T-helper 2 cell treated with Interferon-gamma antibody and Interleukin-4, amounts not matched to agents 100 ng/mL and 5 ng/mL, for 36 hours (primary cell): ENCODE measurements around the gene MRPS27. TPM values are rescaled to one million over a fixed set of nuclear protein-coding genes. Genes with fewer than 3 reads are reported as not detected.

Source experiments
- intact Hi-C: fragments of 100-400 bp; cut with micrococcal nuclease; formaldehyde crosslinking; loops from one replicate; pipeline ENCODE4 v1.15.1; 2023
- total RNA-seq: library from RNA; stranded (reverse); gene quantifications from 2 replicates; pipeline ENCODE4 v1.2.3, GENCODE V29; 2022

MRPS27 gene
- total RNA-seq, 1 donor from 2014 or later = 58.4 TPM

DNA sequence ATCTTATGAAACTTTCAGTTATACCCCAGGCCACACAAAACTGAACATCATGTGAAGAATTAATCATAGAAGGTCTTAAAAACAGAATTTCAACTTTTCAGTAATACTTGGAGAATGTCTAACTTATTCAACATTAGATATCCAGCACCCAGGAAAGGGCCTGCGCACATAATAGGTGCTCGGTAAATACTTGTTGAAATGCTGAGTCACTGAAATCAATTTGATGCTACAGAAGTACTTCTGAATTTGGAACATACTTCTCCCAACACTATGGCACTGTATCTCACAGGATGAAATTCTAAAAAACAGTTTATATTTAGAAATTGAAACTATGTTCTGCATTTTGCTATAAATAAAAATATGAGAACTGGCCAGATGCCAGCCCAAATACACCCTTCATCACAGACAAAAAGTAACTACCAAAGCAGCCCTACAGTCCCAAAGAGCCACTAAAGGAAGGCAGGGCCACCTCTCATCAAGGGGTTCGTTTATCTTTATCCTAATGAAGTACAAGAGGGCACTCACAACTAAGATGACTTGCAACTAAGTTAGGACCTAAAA is 26.5 kb downstream of the MRPS27 start:
- intact Hi-C loops = no loop called here

DNA sequence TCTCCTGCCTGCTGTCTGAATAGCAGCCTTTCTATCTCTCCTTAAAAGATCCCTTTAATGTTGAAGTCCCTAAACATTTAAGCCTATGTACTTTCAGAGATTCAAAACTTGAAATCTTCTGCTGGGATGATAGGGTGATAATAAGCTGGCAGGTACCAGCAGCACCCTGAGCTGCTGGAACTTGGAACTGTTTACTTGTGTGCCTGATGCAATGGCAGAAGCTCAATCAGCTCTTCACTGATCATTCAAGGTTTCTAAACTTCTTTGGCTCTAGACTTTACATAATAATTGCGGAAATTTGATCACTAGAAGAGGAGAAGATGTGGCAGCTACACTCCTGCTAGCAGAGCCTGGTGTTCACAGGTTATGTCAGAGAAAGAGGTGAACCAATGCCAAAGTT is 27.6 kb downstream of the MRPS27 start:
- intact Hi-C loops = no loop called here

GRCh38 chr5:72291601-72292000 is 28.4 kb downstream of the MRPS27 start:
- intact Hi-C loops = no loop called here

GRCh38 chr5:72290356-72291133 is 29.5 kb downstream of the MRPS27 start:
- intact Hi-C loops = no loop called here

DNA sequence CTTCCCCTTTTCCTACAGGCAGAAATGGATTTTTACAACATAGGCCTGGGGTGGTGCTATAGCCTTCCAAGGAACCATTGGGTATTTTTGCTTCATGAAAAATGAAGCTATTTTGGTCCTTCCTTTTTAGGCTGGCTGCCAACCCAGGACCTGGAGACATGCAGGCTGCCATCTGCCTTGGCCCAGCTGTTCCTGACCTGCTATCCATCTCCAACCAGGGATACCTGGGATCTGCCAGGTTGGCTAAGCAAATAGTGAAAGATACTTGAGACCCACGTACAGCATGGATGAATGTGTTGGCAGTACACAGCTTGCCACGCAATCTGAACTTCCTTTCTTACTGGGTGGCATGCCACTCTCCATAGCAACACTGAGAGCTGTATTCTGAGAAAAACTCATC is 31.1 kb downstream of the MRPS27 start:
- intact Hi-C loops = no loop called here

DNA sequence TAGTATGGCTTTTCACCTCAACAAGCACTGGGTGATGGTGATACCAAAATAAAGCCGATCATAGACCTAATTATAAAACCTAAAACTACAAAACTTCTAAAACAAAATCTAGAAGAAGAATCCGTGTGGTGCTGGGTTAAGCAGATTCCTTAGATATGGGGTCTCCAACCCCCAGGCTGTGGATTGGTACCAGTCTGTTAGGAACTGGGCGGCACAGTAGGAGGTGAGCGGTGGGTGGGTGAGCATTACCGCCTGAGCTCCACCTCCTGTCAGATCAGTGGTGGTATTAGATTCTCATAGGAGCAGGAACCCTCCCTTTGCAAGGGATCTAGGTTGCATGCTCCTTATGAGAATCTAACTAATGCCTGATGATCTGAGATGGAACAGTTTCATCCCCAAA is 33.2 kb downstream of the MRPS27 start:
- intact Hi-C loops = no loop called here

- intact Hi-C loops = no loop called here
Measured at GRCh38 chr5:72285424-72285821, 34.6 kb downstream of the MRPS27 start.

GRCh38 chr5:72284559-72285423 is 35.2 kb downstream of the MRPS27 start:
- intact Hi-C loops = no loop called here

DNA sequence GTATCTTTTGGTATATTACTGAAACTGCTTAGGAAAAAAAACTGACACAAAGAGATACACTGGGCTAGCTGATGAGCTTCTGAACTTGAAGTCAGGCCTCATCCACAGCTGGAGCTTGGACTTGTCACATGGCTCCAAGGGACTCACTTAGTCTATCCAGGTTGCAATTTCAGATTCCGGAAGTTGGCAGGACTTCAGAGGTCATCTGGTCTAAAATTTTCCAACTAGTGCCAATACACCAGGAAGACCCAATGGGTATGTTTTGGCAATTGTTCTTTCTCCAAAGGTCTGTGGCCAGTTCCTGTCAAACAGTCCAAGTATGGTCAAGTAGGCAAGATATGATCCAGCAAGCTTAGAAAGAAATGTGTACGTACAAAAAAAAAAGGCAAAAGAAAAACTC is 36.7 kb downstream of the MRPS27 start:
- intact Hi-C loops = no loop called here

DNA sequence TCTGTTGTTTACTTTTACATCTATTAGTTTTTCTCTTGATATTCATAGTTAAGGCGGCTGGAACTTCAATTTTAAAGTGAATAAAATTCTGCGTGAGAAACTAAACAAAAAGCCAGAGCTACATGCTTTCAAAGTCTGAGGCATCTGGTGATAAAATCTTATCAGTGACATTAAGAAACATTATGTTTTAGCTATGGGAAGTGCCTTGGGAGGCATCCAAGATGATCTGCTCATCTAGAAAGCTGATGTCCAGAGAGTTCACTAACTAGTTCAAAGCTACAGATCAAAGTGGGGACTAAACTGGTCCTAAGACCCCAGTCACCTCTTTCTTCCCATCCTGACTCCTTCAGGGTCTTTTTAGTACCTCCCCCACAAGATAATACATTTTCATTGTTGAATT is 37.2 kb downstream of the MRPS27 start:
- intact Hi-C loops = no loop called here

DNA sequence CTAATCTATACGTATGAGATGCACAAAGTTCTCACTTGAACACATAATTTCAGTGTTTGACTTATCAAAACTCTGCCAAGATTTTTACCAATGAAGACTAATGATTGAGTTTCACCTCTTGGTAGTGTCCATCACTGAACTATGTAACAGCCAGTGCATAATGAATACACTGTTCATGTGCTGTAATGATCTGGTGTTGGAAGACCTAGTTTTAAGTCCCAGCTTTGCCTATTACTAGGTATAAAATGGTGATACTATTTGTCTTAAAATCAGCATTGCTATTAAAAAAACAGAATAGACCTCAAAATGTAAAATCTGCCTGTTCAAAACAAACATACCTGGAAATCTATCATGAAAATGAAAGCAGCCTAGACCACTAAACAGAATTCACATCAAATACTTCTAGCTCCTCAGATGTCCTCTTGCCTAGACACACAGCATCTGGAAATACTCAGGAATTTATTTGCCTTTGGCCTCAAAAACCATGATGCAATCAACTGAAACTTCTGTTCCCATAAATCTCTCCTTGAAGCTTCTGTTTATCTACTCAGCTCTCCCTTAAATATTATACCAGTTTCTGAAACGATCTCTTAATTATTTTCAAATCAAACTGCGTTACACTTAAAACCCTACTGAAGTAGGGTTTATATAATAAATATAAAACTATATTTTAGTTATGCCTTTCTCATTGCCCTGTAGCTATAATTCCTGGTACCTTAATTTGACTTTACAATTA is 38.1 kb downstream of the MRPS27 start:
- intact Hi-C loops = no loop called here

GRCh38 chr5:72281430-72281763 is 38.6 kb downstream of the MRPS27 start:
- intact Hi-C loops = no loop called here

DNA sequence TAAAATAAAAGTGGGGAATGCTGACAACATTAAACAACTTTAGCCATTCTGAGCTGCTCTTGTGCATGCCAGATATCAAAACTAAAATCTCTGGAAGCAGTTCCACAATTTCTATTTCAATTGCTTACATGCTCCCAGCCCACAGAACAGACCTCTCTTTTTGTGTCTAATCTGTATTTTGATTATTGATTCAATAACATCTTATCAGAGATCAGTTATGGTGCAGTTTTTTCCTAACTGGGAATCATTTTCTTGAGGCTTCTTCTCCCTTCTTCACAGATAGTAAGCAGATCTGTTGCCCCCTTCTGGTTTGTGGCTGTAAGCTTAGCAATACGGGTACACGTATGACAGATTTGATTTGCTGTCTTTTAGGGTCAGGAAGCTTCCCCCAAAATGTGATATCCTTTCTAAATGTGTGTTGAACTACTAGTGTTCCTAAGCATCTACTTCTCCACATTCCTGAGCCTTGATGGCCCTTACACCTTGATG is 39.4 kb downstream of the MRPS27 start:
- intact Hi-C loops = no loop called here

DNA sequence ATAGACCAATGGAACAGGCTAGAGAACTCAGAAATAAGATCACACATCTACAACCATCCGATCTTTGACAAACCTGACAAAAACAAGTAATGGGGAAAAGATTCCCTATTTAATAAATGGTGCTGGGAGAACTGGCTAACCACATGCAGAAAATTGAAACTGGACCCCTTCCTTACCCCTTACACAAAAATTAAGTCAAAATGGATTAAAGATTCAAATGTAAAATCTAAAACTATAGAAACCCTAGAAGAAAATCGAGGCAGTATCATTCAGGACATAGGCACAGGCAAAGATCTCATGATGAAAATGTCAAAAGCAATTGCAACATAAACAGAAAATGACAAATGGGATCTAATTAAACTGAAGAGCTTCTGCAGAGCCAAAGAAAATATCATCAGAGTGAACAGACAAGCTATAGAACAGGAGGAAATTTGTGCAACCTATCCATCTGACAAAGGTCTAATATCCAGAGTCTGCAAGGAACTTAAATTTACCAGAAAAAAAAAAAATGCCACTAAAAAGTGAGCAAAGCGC is 43.8 kb downstream of the MRPS27 start:
- intact Hi-C loops = no loop called here

DNA sequence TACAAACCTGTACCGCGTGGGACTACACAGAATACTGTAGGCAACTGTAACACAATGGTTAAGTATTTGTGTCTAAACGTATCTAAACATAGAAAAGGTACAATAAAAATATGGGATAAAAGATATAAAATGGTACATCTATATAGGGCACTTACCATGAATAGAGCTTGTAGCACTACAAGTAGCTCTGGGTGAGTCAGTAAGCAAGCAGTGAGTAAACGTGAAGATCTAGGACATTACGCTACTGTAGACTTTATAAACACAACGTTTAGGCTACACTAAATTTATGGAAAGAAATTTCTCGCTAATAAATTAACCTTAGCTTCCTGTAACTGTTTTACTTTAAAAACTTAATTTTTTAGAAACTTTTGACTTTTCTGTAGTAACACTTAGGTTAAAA is 46.5 kb downstream of the MRPS27 start:
- intact Hi-C loops = no loop called here

DNA sequence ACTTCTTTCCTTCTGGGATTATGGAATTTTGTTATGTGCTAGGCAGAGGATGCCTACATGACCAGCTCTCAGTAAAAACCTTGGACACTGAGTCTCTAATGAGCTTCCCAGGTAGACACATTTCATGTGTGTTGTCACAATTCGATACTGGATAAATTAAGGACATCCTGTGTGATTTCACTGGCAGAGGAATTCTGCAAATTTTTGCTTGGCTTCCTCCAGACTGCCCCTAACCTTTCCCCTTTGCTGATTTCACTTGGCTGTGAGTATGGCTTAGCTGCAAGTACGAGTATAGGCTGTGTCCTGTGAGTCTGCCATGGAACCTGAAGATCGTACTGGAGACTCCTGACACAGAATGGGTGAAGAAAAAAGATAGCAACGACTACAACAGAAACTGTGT is 47.6 kb downstream of the MRPS27 start:
- intact Hi-C loops = no loop called here

DNA sequence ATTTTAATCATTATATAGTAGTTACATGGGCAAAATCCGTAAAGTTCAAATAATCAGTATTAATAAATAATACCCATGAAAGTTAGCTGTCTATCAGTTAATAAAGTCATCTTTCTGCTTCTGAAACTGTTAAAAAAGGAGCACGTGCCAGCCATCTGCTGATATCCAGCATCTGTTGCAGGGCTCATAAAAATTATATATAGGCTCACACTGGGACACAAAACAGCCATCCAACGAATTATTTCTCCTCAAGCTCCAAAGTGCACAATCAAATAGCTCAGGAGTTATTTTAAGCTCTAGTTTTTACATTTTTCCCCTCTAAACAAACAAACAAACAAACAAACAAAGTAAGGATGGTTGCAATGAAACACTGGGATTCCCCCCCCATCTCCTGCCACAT is 48.3 kb downstream of the MRPS27 start:
- intact Hi-C loops = no loop called here

DNA sequence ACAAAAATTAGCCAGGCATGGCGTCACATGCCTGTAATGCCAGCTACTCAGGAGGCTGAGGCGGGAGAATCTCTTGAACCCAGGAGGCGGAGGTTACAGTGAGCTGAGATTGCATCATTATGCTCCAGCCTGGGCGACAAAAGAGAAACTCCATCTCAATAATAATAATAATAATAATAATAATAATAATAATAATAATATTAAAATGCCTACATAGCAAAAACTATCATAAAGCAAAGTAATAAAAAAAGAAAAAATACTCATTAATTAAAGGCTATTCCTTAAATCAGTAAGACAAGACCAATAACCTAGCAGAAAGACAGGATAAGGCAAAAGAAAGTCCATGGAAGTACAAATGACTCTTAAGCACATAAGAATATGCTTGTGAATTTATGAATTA is 50.0 kb downstream of the MRPS27 start:
- intact Hi-C loops = no loop called here

GRCh38 chr5:72269411-72269780 is 50.6 kb downstream of the MRPS27 start:
- intact Hi-C loops = loop anchor here (1.0 to 5.0 kb wide), 2 partner anchors 37 to 130 kb away; no protein-coding TSS in a partner anchor

DNA sequence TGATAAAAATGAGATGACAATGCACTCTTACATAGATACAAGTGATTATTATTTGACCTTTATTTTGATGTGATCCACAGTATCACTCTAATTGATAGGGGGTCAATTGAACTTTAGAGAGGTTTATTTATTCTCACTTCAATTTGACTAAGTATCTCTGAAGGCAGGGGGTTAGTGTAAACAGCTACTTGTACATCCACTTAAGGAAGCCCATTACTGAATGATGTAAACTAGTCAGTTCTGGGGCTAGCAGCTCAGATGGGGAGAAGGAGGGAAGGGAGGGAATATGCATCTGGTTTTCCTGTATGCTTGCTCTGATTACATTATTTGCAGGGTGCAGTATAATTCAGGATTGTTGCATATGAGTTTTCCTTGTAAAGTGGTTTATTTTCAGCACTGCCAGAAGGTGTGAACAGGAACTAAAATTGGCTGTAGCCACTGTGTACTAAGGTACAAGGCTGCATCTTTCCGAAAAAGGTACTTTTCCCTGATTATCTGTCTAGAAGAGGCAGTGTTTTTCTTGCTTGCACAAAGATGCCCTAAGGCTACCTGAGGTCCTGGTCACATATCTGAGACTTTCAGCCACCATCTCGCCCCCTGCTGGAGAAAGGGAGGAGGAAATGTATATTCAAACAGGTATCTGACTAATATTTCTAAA is 51.2 kb downstream of the MRPS27 start:
- intact Hi-C loops = loop anchor here (1.0 to 5.0 kb wide), 2 partner anchors 37 to 130 kb away; no protein-coding TSS in a partner anchor

- intact Hi-C loops = loop anchor here (5.0 kb wide), 1 partner anchor 36 kb away; no protein-coding TSS in a partner anchor
Measured at GRCh38 chr5:72268260-72268659, 51.8 kb downstream of the MRPS27 start.
